ENCODE measurements around the gene UNC13B. TPM values are rescaled to one million over a fixed set of nuclear protein-coding genes. Genes with fewer than 3 reads are reported as not detected.

UNC13B gene
- total RNA-seq, 1 experiment from 2014 or later, result 48.2 TPM

- no peak overlapping the region for H2AFZ ChIP-seq (ENCODE audit: low read length)
- H3K18ac ChIP-seq (ENCODE audit: insufficient read length, low read depth, low read length), result no peak overlapping the region
- H4K91ac ChIP-seq (ENCODE audit: insufficient read length, low read depth, low read length), result no peak overlapping the region
- no peaks in the 10 kb centered on the region for H3K27me3 ChIP-seq (ENCODE audit: insufficient read depth, low read length)
- Mint-ChIP-seq H3K9me3 (peaks cover 0 to 2% of the 10 kb centered on the region in 2 experiments; a peak in 3 of 5 replicates), H3K36me3 (ENCODE audit: insufficient read depth in 1 of 3, low read depth in 3 of 3) (no peaks in the 10 kb centered on the region), H3K4me1 (0 out of 4 replicates have a peak, but pooled peaks cover 0 to 2% of the 10 kb centered on the region in 2 experiments), H3K27me3 (ENCODE audit: low read depth) (peaks cover under 1% of the 10 kb centered on the region; the same call in 1 of the 2 replicates), H3K4me3 (no peak overlapping the region), H3K27ac (no peak overlapping the region)
- H3K23ac ChIP-seq (ENCODE audit: insufficient read length, low read depth, low read length), result no peak overlapping the region
- H2BK12ac ChIP-seq (ENCODE audit: insufficient read length, low read depth, low read length), result no peak overlapping the region
- no peak overlapping the region for H2BK20ac ChIP-seq (ENCODE audit: low read depth, low read length, poor library complexity, severe bottlenecking)
- H3K4ac ChIP-seq (ENCODE audit: low read depth, low read length), result no peak overlapping the region
- TF ChIP-seq, protein P1, sequence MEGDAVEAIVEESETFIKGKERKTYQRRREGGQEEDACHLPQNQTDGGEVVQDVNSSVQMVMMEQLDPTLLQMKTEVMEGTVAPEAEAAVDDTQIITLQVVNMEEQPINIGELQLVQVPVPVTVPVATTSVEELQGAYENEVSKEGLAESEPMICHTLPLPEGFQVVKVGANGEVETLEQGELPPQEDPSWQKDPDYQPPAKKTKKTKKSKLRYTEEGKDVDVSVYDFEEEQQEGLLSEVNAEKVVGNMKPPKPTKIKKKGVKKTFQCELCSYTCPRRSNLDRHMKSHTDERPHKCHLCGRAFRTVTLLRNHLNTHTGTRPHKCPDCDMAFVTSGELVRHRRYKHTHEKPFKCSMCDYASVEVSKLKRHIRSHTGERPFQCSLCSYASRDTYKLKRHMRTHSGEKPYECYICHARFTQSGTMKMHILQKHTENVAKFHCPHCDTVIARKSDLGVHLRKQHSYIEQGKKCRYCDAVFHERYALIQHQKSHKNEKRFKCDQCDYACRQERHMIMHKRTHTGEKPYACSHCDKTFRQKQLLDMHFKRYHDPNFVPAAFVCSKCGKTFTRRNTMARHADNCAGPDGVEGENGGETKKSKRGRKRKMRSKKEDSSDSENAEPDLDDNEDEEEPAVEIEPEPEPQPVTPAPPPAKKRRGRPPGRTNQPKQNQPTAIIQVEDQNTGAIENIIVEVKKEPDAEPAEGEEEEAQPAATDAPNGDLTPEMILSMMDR (conservative IDR thresholded peaks at IDR 0.05), result no peak
- no peaks in the 10 kb centered on the region for H3K79me2 ChIP-seq (ENCODE audit: insufficient read depth, low read length)
- H3K4me1 ChIP-seq (ENCODE audit: insufficient read depth, low read length), result no peaks in the 10 kb centered on the region
- H3T11ph ChIP-seq (ENCODE audit: low read length), result no peak overlapping the region
- H3K14ac ChIP-seq (ENCODE audit: insufficient read depth, low read length), result no peak overlapping the region
- no peak overlapping the region for H4K5ac ChIP-seq (ENCODE audit: insufficient read length, low read depth, low read length)
- H3K9ac ChIP-seq (ENCODE audit: extremely low read depth, insufficient read length, low read length), result no peak overlapping the region
- H4K8ac ChIP-seq (replicated peaks; ENCODE audit: insufficient read length, low read depth, low read length), result no peak overlapping the region
- H3K4me2 ChIP-seq (ENCODE audit: insufficient read depth, insufficient read length, low read length), result no peak overlapping the region
- H2BK120ac ChIP-seq (ENCODE audit: low read depth, low read length, poor library complexity, severe bottlenecking), result no peak overlapping the region
- 100% methylated on average over 1 of the region's 1 CpG for WGBS (ENCODE audit: extremely low coverage, insufficient read length, low lambda C conversion rate)
- no peak for DNase-seq
- H3K27ac ChIP-seq (ENCODE audit: insufficient read length, low read depth, low read length), result no peak overlapping the region
- H2BK5ac ChIP-seq (ENCODE audit: insufficient read length, low read length), result no peak overlapping the region
- H3K23me2 ChIP-seq (ENCODE audit: insufficient read length, low read depth, low read length, poor library complexity, severe bottlenecking), result no peaks in the 10 kb centered on the region
- H2AK5ac ChIP-seq (ENCODE audit: insufficient read length, low read length), result no peak overlapping the region
- H3K56ac ChIP-seq (ENCODE audit: insufficient read length, low read depth, low read length), result no peak overlapping the region
- H3K9me3 ChIP-seq (ENCODE audit: control insufficient read depth, low read depth, low read length), result no peaks in the 10 kb centered on the region
- H4K20me1 ChIP-seq (ENCODE audit: control insufficient read depth, insufficient read depth, insufficient read length), result no peaks in the 10 kb centered on the region
- no peaks in the 10 kb centered on the region for H3K79me1 ChIP-seq (ENCODE audit: insufficient read depth, low read depth, low read length, poor library complexity, severe bottlenecking)
- no peak overlapping the region for H2BK15ac ChIP-seq (ENCODE audit: low read depth, low read length)
Measured at GRCh38 chr9:35426627-35427026, 264.8 kb downstream of the UNC13B start.
